ENCODE data around the gene RAPSN.

Gene RAPSN

DNA sequence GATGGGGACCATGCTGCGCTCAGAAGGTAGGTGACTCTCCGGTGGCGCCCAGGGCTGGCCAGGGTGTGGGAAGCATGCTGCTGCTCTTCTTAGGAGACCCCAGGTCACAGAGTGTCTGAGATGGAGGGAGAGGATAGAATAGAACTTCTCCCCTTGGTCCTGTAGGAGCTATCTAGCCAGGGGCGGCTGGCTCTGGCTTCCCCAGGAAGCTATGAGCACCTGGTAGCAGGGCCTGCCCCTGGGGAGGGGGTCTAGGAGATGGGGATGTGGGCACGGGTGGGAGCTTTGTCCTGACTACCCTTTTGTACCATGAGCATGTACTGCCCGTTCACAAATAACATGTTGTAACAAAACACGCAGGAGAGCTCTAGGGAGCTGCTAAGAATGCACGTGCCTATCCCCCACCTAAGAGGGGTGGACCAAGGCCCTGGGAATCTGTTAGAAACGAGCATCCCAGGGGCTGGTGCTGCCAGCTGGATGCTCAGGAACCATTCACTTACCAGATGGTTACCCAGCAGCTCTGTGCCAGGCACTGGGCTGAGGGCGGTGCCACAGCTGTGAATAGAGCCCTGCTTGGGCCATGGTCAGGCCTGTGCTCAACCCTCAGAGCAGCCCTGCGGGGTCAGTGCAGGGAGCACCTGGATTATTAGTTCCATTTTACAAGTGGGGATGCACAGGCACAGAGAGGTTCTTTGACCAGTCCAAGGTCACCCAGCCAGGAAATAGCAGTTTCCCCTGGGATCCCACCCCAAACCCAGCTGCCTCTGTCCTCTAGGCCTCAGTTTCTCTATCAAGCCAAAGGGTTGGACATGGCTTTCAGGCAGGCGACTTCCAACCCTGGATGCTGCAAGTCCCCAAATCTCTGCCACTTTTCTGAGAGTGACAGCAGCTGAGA lies 38.3 kb downstream of the RAPSN start:
- Histone ChIP-seq H3K4me3 (peak overlapping the region in 1 of 2 donors; percentile 88), H3K27ac (peak overlapping the region; percentile 95), H3K9me3 (no peaks in the 10 kb centered on the region), H3K36me3 (peaks cover 14 to 50% (median 45%) of the 10 kb centered on the region in 3 donors), H3K4me1 (peaks cover 18 to 72% (median 54%) of the 10 kb centered on the region in 4 donors), H3K27me3 (no peaks in the 10 kb centered on the region)
- TF ChIP-seq, protein P1, sequence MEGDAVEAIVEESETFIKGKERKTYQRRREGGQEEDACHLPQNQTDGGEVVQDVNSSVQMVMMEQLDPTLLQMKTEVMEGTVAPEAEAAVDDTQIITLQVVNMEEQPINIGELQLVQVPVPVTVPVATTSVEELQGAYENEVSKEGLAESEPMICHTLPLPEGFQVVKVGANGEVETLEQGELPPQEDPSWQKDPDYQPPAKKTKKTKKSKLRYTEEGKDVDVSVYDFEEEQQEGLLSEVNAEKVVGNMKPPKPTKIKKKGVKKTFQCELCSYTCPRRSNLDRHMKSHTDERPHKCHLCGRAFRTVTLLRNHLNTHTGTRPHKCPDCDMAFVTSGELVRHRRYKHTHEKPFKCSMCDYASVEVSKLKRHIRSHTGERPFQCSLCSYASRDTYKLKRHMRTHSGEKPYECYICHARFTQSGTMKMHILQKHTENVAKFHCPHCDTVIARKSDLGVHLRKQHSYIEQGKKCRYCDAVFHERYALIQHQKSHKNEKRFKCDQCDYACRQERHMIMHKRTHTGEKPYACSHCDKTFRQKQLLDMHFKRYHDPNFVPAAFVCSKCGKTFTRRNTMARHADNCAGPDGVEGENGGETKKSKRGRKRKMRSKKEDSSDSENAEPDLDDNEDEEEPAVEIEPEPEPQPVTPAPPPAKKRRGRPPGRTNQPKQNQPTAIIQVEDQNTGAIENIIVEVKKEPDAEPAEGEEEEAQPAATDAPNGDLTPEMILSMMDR (IDR thresholded peaks at IDR 0.05), result no peak
- intact Hi-C loops (cut with DNase I; ENCODE audit: low total_unique reads), result loop anchor here (10.0 kb wide), 2 partner anchors 164 to 236 kb away; partner anchors contain the start of genes ARFGAP2, KBTBD4 and NDUFS3
- DNase-seq, result no peak

DNA sequence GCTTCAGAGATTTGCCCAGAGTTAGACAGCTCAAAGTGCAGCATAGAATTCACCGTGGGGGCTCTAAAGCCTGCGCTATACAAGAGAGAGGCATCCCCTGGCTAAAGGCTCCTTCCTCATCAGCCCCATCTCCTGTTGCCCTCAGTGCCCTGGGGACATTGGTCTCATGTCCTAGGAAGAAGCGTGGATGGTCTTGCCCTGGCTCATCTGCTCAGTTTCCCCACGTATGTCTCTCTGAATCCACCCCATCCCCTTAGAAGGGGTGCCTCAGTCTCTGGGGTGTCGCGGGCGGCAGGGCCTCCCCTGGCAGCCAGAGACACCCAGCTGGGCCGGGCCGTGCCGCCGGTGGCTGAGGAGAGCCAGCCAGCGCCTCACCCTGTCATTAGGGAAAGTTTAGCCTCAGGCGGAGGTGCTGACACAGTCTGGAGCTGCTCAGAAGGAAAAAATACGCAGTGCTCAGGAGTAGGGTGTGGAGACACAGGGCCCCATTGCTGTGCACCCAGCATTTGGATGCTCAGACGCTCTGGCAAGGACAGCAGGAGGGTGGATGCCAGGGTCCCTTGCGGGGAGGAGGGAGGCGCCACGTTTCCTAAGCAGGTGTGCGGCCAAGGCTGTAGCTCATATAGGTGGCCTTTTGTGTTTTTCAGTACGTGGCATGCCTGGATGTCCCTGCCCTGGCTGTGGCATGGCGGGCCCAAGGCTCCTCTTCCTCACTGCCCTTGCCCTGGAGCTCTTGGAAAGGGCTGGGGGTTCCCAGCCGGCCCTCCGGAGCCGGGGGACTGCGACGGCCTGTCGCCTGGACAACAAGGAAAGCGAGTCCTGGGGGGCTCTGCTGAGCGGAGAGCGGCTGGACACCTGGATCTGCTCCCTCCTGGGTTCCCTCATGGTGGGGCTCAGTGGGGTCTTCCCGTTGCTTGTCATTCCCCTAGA lies 39.2 kb downstream of the RAPSN start:
- DNase-seq, result no peak
- peaks cover 17 to 63% (median 45%) of the 10 kb centered on the region in 4 donors for H3K4me1 ChIP-seq
- H3K36me3 ChIP-seq, result peaks cover 14 to 44% (median 37%) of the 10 kb centered on the region in 3 donors
- TF ChIP-seq, protein P1 (IDR thresholded peaks at IDR 0.05), result no peak
- peak overlapping the region; percentile 95 for H3K27ac ChIP-seq
- no peaks in the 10 kb centered on the region for H3K27me3 ChIP-seq
- H3K4me3 ChIP-seq, result peak overlapping the region; percentile 70 to 88
- intact Hi-C loops (cut with DNase I; ENCODE audit: low total_unique reads), result loop anchor here (10.0 kb wide), 2 partner anchors 165 to 235 kb away; partner anchors contain the start of genes ARFGAP2, KBTBD4 and NDUFS3
- H3K9me3 ChIP-seq, result no peaks in the 10 kb centered on the region

DNA sequence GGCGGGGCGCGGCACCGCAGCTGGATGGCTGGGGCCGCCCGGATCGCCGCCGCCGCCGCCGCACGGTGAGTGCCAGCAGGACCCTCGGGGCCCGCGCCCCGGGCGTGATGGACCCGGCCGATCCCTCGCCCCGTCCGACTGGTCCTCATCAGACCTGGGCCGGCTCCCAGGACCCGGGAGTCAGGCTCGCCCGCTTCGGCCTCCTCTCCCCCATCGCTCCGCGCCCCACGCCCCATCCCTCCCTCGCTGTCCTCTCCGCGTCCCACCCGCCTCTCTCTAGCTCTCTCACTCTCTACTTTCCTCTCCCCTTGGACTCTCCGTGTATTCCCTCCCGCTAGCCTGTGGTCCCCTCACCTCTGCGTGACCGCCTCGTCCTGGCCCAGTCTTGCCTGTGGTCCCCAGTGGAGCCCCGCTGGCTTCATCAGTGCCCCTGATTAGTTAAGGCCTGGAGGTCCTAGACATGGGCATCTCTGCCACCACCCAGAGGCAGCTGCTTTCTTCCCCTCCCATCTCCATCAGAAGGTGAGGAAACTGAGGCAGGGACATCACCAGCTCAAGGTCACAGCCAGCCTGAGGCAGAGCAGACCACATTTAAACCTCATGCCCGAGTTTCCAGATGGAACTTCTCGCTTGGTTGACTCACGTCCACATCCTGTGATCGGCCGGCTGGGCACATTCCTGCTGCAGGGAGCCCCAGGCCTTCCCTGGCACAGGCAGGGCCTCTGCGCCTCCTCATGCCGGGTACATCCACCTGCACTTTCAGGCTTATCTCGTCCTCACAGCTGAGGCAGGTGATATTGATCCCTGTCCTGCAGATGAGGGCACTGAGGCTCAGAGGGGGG lies 40.1 kb downstream of the RAPSN start:
- Histone ChIP-seq H3K36me3 (peaks cover 7 to 35% (median 28%) of the 10 kb centered on the region in 3 donors), H3K27me3 (no peaks in the 10 kb centered on the region), H3K4me3 (peak overlapping the region; percentile 70 to 88), H3K4me1 (peaks cover 17 to 54% (median 40%) of the 10 kb centered on the region in 4 donors), H3K27ac (peak overlapping the region; percentile 95), H3K9me3 (no peaks in the 10 kb centered on the region)
- peak; percentile 56 to 86 for DNase-seq
- intact Hi-C loops (cut with DNase I; ENCODE audit: low total_unique reads), result no loop called here
- TF ChIP-seq, protein P1 (IDR thresholded peaks at IDR 0.05), result no peak

DNA sequence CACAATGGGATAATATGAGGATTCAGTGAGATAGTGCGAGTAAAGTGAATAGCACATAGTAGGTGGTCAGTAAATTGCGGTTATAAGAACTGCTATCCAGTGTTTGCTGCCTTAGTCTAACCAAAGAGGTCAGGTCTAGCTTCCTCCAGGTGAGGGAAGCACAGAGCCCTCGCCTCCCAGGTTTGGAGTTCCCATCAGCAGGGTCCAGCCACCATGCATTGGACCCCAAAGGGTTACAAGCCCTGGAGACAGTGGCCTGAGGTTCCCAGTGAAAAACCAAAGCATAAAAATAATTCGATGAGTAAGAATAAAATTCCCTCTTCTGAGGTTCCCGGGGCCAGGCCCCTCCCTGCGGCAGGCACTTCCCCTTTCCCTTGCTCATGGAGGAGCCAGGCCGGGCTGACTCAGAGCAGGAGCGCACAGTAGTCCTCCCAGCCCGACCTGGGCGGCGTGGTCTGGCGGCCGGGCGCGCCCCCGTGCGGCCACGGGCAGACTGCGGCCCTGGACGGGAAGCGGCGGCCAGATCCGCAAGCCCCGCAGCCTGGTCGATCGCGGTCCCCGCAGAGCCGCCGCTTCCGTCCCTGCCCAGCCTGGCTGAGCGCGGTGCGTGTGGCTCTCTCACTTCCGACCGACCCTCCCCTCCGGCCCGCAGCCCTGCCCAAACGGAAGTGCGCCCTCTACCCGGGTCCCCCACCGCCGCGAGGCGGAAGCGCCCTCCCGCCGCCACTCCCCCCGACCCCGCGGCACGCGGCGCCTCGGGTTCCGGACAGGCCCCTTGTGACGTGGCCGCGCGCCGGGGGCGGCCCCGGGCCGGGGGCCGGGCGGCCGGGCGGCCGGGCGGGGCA lies 41.0 kb downstream of the RAPSN start, which contains the start of gene SLC39A13:
SLC39A13 (plus strand) TSS at position 845 of the 845 bp plus-strand sequence. CDS start 1,505 bp downstream, outside the sequence.
- DNase-seq, result peak; percentile 96 to 97
- intact Hi-C loops (cut with DNase I; ENCODE audit: low total_unique reads), result no loop called here
- TF ChIP-seq, protein P1 (IDR thresholded peaks at IDR 0.05), result peak; percentile 84 to 95
- Histone ChIP-seq H3K36me3 (peaks cover 7 to 27% (median 19%) of the 10 kb centered on the region in 3 donors), H3K4me3 (peak within 1 kb of the TSS; percentile 70 to 88), H3K9me3 (no peaks in the 10 kb centered on the region), H3K27ac (peak within 1 kb of the TSS; percentile 95), H3K27me3 (no peaks in the 10 kb centered on the region), H3K4me1 (peaks cover 17 to 46% (median 34%) of the 10 kb centered on the region in 4 donors)

All from tibial artery (tissue), 4 donors.